HEK293T (cell line): ENCODE results near the gene SAMHD1.

Experiments
- BHLHE40 ChIP-seq: fragments of 450-650 bp; IDR thresholded peaks from 2 replicates; pipeline ENCODE4 v1.6.1; 2016; ENCODE audit warnings: mild to moderate bottlenecking, moderate library complexity, borderline replicate concordance
- FOXA1 ChIP-seq: fragments of 450-650 bp; IDR thresholded peaks from 2 replicates; pipeline ENCODE4 v1.6.1; 2016; ENCODE audit warnings: mild to moderate bottlenecking
- FOXK2 ChIP-seq: fragments of 450-650 bp; IDR thresholded peaks from 2 replicates; pipeline ENCODE4 v1.6.1; 2016; ENCODE audit warnings: mild to moderate bottlenecking
- SP1 ChIP-seq: fragments of 450-650 bp; IDR thresholded peaks from 2 replicates; pipeline ENCODE4 v1.6.1; 2017
- SUZ12 ChIP-seq: fragments of 450-650 bp; IDR thresholded peaks from 2 replicates; pipeline ENCODE4 v1.6.1; 2016; ENCODE audit warnings: mild to moderate bottlenecking

- no peak for TF ChIP-seq BHLHE40
- TF ChIP-seq SUZ12 = no peak
- no peak for TF ChIP-seq SP1
- no peak for TF ChIP-seq FOXK2
- no peak for TF ChIP-seq FOXA1
Measured at GRCh38 chr20:36984257-36984638, 32.7 kb upstream of the SAMHD1 start.
